Measurements from ENCODE around the gene GID8.
"Not testable (repeated sequence)": the region's sequence is repeated elsewhere in the genome, so short reads cannot be mapped to it uniquely, and the experiment has no call there.

Gene GID8

DNA sequence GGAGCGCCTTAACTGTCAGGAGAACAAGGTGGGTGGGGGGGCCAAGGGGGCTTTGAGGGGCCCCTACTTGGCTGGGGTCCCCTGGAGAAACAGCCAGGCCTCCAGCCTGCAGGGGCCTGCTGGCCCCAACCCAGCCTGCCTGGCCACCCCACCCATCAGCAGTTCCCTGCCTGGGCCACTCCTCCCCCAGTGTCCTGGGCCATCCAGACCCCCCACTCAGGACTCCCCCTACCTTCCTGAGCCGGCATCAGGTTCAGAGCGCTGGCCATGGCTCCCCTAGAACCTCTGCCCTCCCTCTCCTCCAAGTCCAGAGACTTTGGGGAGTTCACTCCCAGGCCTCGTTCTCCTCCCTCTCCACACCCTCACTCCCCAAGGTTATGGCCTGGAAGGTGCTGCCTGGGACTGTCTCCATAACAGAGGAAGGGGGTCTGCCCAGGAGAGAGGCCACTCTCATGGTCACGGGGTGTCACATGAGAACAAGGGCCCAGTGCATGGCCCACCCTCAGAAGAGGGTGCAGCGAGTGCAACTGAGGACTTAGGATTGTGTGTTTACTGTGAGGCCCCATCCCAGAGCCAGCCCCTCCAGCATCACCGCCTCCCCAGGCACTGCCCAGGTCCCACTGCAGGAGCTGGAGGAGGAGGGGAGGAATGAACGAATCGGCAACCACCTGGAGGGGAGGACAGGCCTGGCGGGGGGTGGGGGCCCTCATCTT lies 20.6 kb downstream of the GID8 start:
- DNase-seq (ENCODE audit: low read depth): no peak

- DNase-seq (ENCODE audit: low read depth): no peak
These were observed 21.4 kb downstream of the GID8 start for GRCh38 chr20:62959101-62959971.

GRCh38 chr20:62959998-62960436 lies 22.1 kb downstream of the GID8 start:
- DNase-seq (ENCODE audit: low read depth): no peak

DNA sequence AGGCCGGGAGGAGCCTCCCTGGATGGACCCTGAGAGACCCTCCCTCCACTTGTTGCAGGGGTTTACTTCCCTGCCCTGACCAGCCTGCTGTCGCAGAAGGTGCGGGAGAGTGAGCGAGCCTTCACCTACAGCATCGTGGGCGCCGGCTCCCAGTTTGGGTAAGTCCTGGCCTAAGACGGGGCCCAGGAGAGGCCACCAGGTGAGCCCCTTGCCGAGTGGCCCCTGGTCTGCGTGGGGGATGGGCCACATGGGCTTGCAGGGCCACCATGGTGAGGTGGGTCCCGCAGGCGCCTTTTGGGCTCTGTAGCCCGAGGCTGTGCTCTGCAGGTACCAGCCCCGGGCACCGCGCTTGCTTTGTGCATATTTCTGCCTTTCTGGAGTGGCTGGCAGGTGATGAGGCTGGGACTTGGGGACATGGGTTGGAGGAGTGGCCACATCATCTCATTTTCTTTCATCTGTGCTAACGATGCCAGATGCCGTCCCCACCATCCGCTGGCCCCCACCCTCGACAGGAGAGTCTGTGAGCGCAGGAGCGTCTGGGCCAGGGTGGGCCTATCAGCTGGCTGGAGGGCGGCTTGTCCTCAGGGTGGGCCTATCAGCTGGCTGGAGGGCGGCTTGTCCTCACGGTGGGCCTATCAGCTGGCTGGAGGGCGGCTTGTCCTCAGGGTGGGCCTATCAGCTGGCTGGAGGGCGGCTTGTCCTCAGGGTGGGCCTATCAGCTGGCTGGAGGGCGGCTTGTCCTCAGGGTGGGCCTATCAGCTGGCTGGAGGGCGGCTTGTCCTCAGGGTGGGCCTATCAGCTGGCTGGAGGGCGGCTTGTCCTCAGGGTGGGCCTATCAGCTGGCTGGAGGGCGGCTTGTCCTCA lies 22.7 kb downstream of the GID8 start:
- not testable (repeated sequence) for DNase-seq (ENCODE audit: low read depth)

DNA sequence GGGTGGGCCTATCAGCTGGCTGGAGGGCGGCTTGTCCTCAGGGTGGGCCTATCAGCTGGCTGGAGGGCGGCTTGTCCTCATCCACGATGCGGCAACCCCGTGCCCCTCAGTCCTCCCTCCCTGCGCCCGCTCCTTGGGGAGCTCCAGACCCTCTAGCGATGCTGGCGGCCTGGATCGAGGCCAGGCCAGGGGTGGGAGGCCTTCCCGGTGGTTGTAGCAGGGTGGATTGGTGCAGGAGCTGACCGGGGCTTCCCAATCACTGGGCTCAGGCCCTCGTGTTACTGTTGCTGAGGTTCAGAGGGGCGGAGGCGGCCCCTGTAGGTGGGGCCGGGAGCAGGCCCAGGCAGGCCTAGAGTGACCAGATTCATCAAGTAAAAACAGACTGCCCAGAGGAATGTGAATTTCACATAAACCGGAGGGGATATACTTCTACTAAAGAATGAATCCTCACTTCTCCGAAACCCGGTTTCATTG lies 23.4 kb downstream of the GID8 start:
- no peak for DNase-seq (ENCODE audit: low read depth)

DNA sequence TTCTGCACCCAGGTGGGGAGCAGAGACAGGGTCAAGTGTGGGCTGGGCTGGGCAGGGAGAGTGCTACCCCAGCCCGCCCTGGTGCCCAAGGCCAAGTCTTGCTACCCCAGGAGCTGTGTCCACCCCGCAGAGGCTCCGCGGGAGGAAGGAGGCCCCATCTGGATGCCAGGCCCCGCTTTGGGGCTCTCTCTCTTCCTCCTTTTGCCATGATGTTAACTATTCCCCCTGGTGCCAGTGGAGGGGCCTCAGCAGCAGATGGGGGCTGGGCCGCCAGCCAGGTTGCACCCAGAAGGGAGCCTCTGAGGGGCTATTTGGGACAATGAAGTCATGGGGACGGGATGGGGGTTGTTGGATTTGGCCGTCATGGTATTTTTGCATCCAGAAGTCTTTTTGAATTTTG lies 23.9 kb downstream of the GID8 start:
- DNase-seq (ENCODE audit: low read depth): no peak

- DNase-seq (ENCODE audit: low read depth): no peak
These were observed 24.4 kb downstream of the GID8 start for GRCh38 chr20:62962221-62962879.

GRCh38 chr20:62962891-62963613 lies 25.1 kb downstream of the GID8 start:
- DNase-seq (ENCODE audit: low read depth): no peak

GRCh38 chr20:62963614-62964397 lies 25.9 kb downstream of the GID8 start:
- DNase-seq (ENCODE audit: low read depth): no peak

- no peak for DNase-seq (ENCODE audit: low read depth)
These were observed 26.8 kb downstream of the GID8 start for GRCh38 chr20:62964700-62965099.

- DNase-seq (ENCODE audit: low read depth): no peak
These were observed 27.4 kb downstream of the GID8 start for GRCh38 chr20:62965363-62965771.

- DNase-seq (ENCODE audit: low read depth): no peak
These were observed 28.5 kb downstream of the GID8 start for GRCh38 chr20:62966212-62967148.

GRCh38 chr20:62967149-62967501 lies 29.2 kb downstream of the GID8 start:
- no peak for DNase-seq (ENCODE audit: low read depth)

- no peak for DNase-seq (ENCODE audit: low read depth)
These were observed 29.8 kb downstream of the GID8 start for GRCh38 chr20:62967628-62968351.

GRCh38 chr20:62968378-62969178 lies 30.6 kb downstream of the GID8 start:
- no peak for DNase-seq (ENCODE audit: low read depth)

DNA sequence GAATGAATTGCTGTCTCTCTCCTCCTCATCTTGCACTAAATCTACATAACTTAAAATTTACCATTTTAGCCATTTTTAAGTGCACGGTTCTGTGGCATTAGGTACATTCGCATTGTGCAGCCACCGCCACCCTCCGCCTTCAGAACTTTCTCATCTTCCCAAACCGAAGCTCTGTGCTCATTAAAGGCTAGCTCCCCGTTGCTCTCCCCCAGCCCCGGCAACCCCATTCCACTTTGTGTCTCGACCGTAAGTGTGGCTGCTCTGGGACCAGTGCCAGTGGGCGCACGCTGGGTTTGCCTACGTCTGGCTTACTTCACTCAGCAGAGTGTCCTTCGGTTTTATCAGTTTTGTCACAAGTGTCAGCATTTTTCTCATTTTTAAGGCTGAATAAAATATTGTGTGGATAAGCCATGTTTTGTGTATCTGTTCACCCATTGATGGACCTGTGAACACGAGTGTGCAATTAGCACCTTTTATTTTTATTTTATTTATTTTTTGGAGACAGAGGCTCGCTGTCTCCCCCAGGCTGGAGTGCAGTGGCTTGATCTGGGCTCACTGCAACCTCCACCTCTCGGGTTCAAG lies 31.3 kb downstream of the GID8 start:
- no peak for DNase-seq (ENCODE audit: low read depth)

DNA sequence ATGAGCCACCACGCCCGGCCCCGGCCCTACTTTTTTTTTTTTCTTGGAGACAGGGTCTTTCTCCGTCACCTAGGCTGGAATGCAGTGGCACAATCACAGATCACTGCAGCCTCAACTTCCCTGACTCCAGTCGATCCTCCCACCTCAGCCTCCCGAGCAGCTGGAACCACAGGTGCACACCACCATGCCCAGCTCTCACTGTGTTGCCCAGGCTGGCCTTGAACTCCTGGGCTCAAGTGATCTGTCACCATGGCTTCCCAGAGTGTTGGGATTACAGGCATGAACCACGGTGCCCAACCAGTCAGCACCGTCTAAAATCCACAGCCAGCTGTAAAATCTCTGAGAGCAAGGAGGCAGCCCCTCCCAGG lies 32.0 kb downstream of the GID8 start:
- DNase-seq (ENCODE audit: low read depth): no peak

All from iris pigment epithelial cell (primary cell).